SK-N-SH (cell line): Measurements from ENCODE around the gene AKAP6. TPM values are rescaled to one million over a fixed set of nuclear protein-coding genes. Genes with fewer than 3 reads are reported as not detected.

Experiments used
- CTCF ChIA-PET: fragments of 300-600, 350-600 bp; formaldehyde crosslinking; extraction: SDS; loops from one replicate; lab custom pipeline; 2021; lab: Yijun Ruan, JAX
- POLR2A ChIA-PET: fragments of 350-600 bp; sonication (Branson Sonifier 250); formaldehyde crosslinking; extraction: SDS; loops from one replicate; lab custom pipeline; 2020; ENCODE audit warnings: antibody characterized with exemption, inconsistent platforms; lab: Yijun Ruan, JAX
- DNase-seq: peaks from one replicate; pipeline ENCODE4 v3.0.0; 2012
- H2AFZ ChIP-seq: fragments of 200-600 bp; sonication (generic); 2 replicates; pipeline ENCODE4 v1.8.1; 2016; ENCODE audit warnings: antibody characterized with exemption, mild to moderate bottlenecking, low read depth
- H3F3A ChIP-seq: fragments of 200-600 bp; sonication (generic); replicated peaks from 2 replicates; pipeline ENCODE3; 2016; ENCODE audit warnings: antibody characterized with exemption, mild to moderate bottlenecking; ENCODE audit not compliant: insufficient read depth
- H3K27ac ChIP-seq, 2 experiments: fragments of 200-500 bp in 1 of 2; fragments of 200-600 bp in 1 of 2; sonication (Bioruptor generic) in 1 of 2; sonication (generic), shearing (Covaris generic) in 1 of 2; 2 replicates each; pipeline versions ENCODE4 v1.5.1 to v1.6.1; 2014 to 2016; ENCODE audit warnings: low read depth in 2 of 2, inconsistent platforms in 1 of 2, low read length in 1 of 2, mild to moderate bottlenecking in 1 of 2, mixed read lengths in 1 of 2
- H3K27me3 ChIP-seq: fragments of 200-600 bp; sonication (generic), shearing (Covaris generic); 2 replicates; pipeline ENCODE4 v1.6.1; 2016; ENCODE audit warnings: mixed run types; ENCODE audit not compliant: insufficient read depth
- H3K36me3 ChIP-seq, 2 experiments: fragments of 200-500 bp in 1 of 2; fragments of 200-600 bp in 1 of 2; sonication (Bioruptor generic) in 1 of 2; sonication (generic) in 1 of 2; replicated peaks in 1 of 2; 2 replicates each; pipeline versions ENCODE3 to v1.5.1; 2014 to 2016; ENCODE audit warnings: low read length in 1 of 2, mild to moderate bottlenecking in 1 of 2; ENCODE audit not compliant: insufficient read depth in 2 of 2, control insufficient read depth in 1 of 2
- H3K4me1 ChIP-seq, 2 experiments: fragments of 200-500 bp in 1 of 2; fragments of 200-600 bp in 1 of 2; sonication (Bioruptor generic) in 1 of 2; sonication (generic), shearing (Covaris generic) in 1 of 2; 2 replicates each; pipeline versions ENCODE4 v1.5.1 to v1.6.1; 2014 to 2016; ENCODE audit warnings: low read depth in 1 of 2, low read length in 1 of 2, mixed run types in 1 of 2; ENCODE audit not compliant: insufficient read depth in 2 of 2, control insufficient read depth in 1 of 2
- H3K4me2 ChIP-seq: fragments of 200-600 bp; sonication (generic), shearing (Covaris generic); 2 replicates; pipeline ENCODE4 v1.6.1; 2017; ENCODE audit warnings: mixed run types
- H3K4me3 ChIP-seq, 2 experiments: fragments of 200-500 bp in 1 of 2; fragments of 200-600 bp in 1 of 2; sonication (Bioruptor generic) in 1 of 2; sonication (generic), shearing (Covaris generic) in 1 of 2; 2 replicates each; pipeline versions ENCODE4 v1.5.1 to v1.8.1; 2014 to 2016; ENCODE audit warnings: low read depth in 2 of 2, inconsistent platforms in 1 of 2, low read length in 1 of 2, mild to moderate bottlenecking in 1 of 2, mixed read lengths in 1 of 2, moderate library complexity in 1 of 2
- H3K79me2 ChIP-seq: fragments of 200-600 bp; sonication (generic); 2 replicates; pipeline ENCODE4 v1.8.1; 2017; ENCODE audit warnings: mild to moderate bottlenecking; ENCODE audit not compliant: insufficient read depth
- H3K9ac ChIP-seq: fragments of 200-600 bp; sonication (generic); 2 replicates; pipeline ENCODE4 v1.6.1; 2017; ENCODE audit warnings: mixed run types
- H3K9me2 ChIP-seq: fragments of 200-600 bp; sonication (generic); 2 replicates; pipeline ENCODE4 v1.6.1; 2017; ENCODE audit warnings: mixed run types
- H3K9me3 ChIP-seq: fragments of 200-600 bp; sonication (generic); 2 replicates; pipeline ENCODE4 v1.6.1; 2017; ENCODE audit warnings: mixed run types, mild to moderate bottlenecking, moderate library complexity
- H4K20me1 ChIP-seq: fragments of 200-600 bp; sonication (generic); 2 replicates; pipeline ENCODE4 v1.6.1; 2017; ENCODE audit warnings: mild to moderate bottlenecking, mixed run types; ENCODE audit not compliant: insufficient read depth
- CHD2 ChIP-seq: fragments of 150-350 bp; IDR thresholded peaks from 2 replicates; pipeline ENCODE4 v1.6.1; 2018; ENCODE audit warnings: low read length; ENCODE audit not compliant: partially characterized antibody
- EP300 ChIP-seq, 2 experiments: IDR thresholded peaks; 2 replicates each; pipeline versions ENCODE4 v1.4.0 to v1.6.1; 2012; ENCODE audit warnings: borderline replicate concordance in 1 of 2, low read depth in 1 of 2, low read length in 1 of 2
- FOSL2 ChIP-seq: IDR thresholded peaks from 2 replicates; pipeline ENCODE4 v1.4.0; 2012; ENCODE audit warnings: low read depth, mild to moderate bottlenecking, moderate library complexity, borderline replicate concordance
- JUND ChIP-seq: IDR thresholded peaks from 2 replicates; pipeline ENCODE4 v1.4.0; 2012
- MAX ChIP-seq: IDR thresholded peaks from 2 replicates; pipeline ENCODE4 v1.4.0; 2012; ENCODE audit warnings: low read depth
- MEF2A ChIP-seq: IDR thresholded peaks from 2 replicates; pipeline ENCODE4 v1.4.0; 2012; ENCODE audit warnings: low read depth, borderline replicate concordance
- NFIC ChIP-seq: IDR thresholded peaks from 2 replicates; pipeline ENCODE4 v1.4.0; 2012; ENCODE audit warnings: borderline replicate concordance
- POLR2AphosphoS5 ChIP-seq: IDR thresholded peaks from 2 replicates; pipeline ENCODE4 v1.6.1; 2012; ENCODE audit warnings: low read depth, low read length
- REST ChIP-seq: IDR thresholded peaks from 2 replicates; pipeline ENCODE4 v1.6.1; 2012; ENCODE audit warnings: mild to moderate bottlenecking, low read depth, low read length, moderate library complexity
- RXRA ChIP-seq: IDR thresholded peaks from 2 replicates; pipeline ENCODE4 v1.4.0; 2012; ENCODE audit warnings: low read depth, mild to moderate bottlenecking, borderline replicate concordance
- TCF12 ChIP-seq: IDR thresholded peaks from 2 replicates; pipeline ENCODE4 v1.4.0; 2012
- TEAD4 ChIP-seq: IDR thresholded peaks from 2 replicates; pipeline ENCODE4 v1.4.0; 2012; ENCODE audit warnings: mild to moderate bottlenecking, borderline replicate concordance; ENCODE audit not compliant: insufficient read depth
- ZBTB33 ChIP-seq: IDR thresholded peaks from 2 replicates; pipeline ENCODE4 v1.4.0; 2012; ENCODE audit warnings: low read depth, borderline replicate concordance
- WGBS: methylation state at CpG from one replicate; pipeline ENCODE4 v1.1.6; 2017; ENCODE audit warnings: low lambda C conversion rate; 5-methylcytosine and 5-hydroxymethylcytosine counted together
- polyA plus RNA-seq, 3 experiments: library from polyadenylated mRNA; depleted of rRNA; stranded (reverse); fragments of >200 nt; gene quantifications; 2 replicates each; pipeline ENCODE4 v1.2.3, GENCODE V29; 2012
- TF ChIP-seq, protein P1 (sequence below): IDR thresholded peaks from 2 replicates; pipeline ENCODE4; 2012
- TF ChIP-seq, protein P2 (sequence below): IDR thresholded peaks from 2 replicates; pipeline ENCODE4 v1.4.0; 2012; ENCODE audit warnings: low read depth, borderline replicate concordance

The AKAP6 gene
- polyA plus RNA-seq, 1 of the 3 experiments (the other 2 are of a cell fraction) = 1.7 TPM

DNA sequence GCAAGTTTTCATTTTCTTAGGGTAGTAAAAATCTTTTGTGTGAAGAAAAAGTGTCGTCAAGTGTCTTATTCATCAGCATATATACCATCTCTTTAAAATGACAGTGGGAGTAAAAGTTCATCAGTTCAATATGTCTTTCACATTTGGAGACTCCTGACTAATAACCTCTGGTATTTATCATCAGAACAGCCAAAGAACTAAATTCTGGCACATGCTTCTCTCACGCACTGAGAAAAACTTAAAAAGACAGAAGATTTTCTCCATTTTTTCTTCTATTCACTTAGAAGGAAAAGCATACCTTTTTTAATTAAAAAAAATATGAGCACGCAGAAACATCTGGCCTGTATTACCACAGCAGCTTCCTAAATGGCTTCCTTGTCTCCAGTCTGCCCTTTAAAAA lies 265.7 kb downstream of the AKAP6 start:
- Histone ChIP-seq H3K4me3 (no peak overlapping the region), H3K9me3 (no peaks in the 10 kb centered on the region), H3K79me2 (no peaks in the 10 kb centered on the region), H3K27me3 (no peaks in the 10 kb centered on the region), H4K20me1 (no peaks in the 10 kb centered on the region), H3K9me2 (no peaks in the 10 kb centered on the region), H3K4me2 (peak overlapping the region; percentile 59), H3K27ac (peak overlapping the region; percentile 89 to 98)
- peak; percentile 91 for TF ChIP-seq RXRA
- TF ChIP-seq, protein P1, sequence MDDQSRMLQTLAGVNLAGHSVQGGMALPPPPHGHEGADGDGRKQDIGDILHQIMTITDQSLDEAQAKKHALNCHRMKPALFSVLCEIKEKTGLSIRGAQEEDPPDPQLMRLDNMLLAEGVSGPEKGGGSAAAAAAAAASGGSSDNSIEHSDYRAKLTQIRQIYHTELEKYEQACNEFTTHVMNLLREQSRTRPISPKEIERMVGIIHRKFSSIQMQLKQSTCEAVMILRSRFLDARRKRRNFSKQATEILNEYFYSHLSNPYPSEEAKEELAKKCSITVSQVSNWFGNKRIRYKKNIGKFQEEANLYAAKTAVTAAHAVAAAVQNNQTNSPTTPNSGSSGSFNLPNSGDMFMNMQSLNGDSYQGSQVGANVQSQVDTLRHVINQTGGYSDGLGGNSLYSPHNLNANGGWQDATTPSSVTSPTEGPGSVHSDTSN = peak; percentile 88
- TF ChIP-seq POLR2AphosphoS5 = peak; percentile 50; the same call in 1 of the 2 replicates
- TF ChIP-seq JUND = peak; percentile 55
- no peak for TF ChIP-seq ZBTB33
- TF ChIP-seq FOSL2 = peak; percentile 36; the same call in 1 of the 2 replicates
- peak; percentile 88 for TF ChIP-seq TCF12
- peak; percentile 59; the same call in 1 of the 2 replicates for TF ChIP-seq MEF2A
- TF ChIP-seq, protein P2, sequence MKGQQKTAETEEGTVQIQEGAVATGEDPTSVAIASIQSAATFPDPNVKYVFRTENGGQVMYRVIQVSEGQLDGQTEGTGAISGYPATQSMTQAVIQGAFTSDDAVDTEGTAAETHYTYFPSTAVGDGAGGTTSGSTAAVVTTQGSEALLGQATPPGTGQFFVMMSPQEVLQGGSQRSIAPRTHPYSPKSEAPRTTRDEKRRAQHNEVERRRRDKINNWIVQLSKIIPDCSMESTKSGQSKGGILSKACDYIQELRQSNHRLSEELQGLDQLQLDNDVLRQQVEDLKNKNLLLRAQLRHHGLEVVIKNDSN = no peak
- no peak for TF ChIP-seq MAX
- peak; percentile 30; the same call in 1 of the 2 replicates for TF ChIP-seq TEAD4
- TF ChIP-seq REST = no peak
- TF ChIP-seq CHD2 = no peak
- peak; percentile 17 to 60; a peak in 2 of 4 replicates for TF ChIP-seq EP300 (IDR thresholded peaks at IDR 0.05; ENCODE audit: borderline replicate concordance in 1 of 2, low read depth in 1 of 2, low read length in 1 of 2)
- peak; percentile 67 for TF ChIP-seq NFIC
- TF ChIP-seq, all 33 proteins: peak for 10
- Histone ChIP-seq H3F3A (peaks cover 55% of the 10 kb centered on the region), H3K4me1 (peaks cover 10 to 48% of the 10 kb centered on the region in 2 experiments), H2AFZ (no peak overlapping the region), H3K36me3 (no peaks in the 10 kb centered on the region), H3K9ac (peak overlapping the region; percentile 52; the same call in 1 of the 2 replicates)
- DNase-seq = no peak
- ChIA-PET CTCF (interaction anchor here (1.2 kb wide), 1 partner anchor 27 kb away, joined by 3 read pairs; no protein-coding TSS in a partner anchor), POLR2A (no interaction called here)
- 16% methylated on average over 3 of the region's 3 CpGs for WGBS
